ENCODE data around the gene ZMPSTE24.

GRCh38 chr1:40224040-40224439, 34.0 kb upstream of the ZMPSTE24 start:
- TF ChIP-seq POLR2A (IDR thresholded peaks at IDR 0.05) (no peak), CTCF (IDR thresholded peaks at IDR 0.05) (no peak)
